HFFc6 (cell line): Measurements from ENCODE around the gene RTN4RL1. TPM values are rescaled to one million over a fixed set of nuclear protein-coding genes. Genes with fewer than 3 reads are reported as not detected.
A peak's percentile ranks its signal among the peaks of the same experiment; 100 is the strongest.

Source experiments
- DNase-seq: peaks from one replicate; pipeline ENCODE4 v3.0.0-alpha.2; 2018
- H3K27ac Mint-ChIP-seq: 2 replicates; pipeline ENCODE4 v1.8.0; 2020; ENCODE audit warnings: mild to moderate bottlenecking, mixed read lengths
- H3K27me3 Mint-ChIP-seq: 2 replicates; pipeline ENCODE4 v1.8.0; 2021; ENCODE audit warnings: mild to moderate bottlenecking, moderate library complexity, mixed read lengths; ENCODE audit not compliant: insufficient read depth
- H3K36me3 Mint-ChIP-seq: 2 replicates; pipeline ENCODE4 v1.8.0; 2021; ENCODE audit warnings: low read depth, mixed read lengths
- H3K4me1 Mint-ChIP-seq: 2 replicates; pipeline ENCODE4 v1.8.0; 2020; ENCODE audit warnings: low read depth, mixed read lengths
- H3K4me3 Mint-ChIP-seq: 2 replicates; pipeline ENCODE4 v1.8.0; 2020; ENCODE audit warnings: mild to moderate bottlenecking, moderate library complexity, mixed read lengths
- H3K9me3 Mint-ChIP-seq: 2 replicates; pipeline ENCODE4 v1.8.0; 2020; ENCODE audit warnings: mild to moderate bottlenecking, mixed read lengths
- total RNA-seq, 6 experiments: library from RNA; stranded (reverse); fragmentation: NEBNext Ultra II Directional; extraction: Animal tissue kit (Norgen Biotek cat#: 25700); gene quantifications; 2 replicates in 1 of 6; 3 replicates in 5 of 6; pipeline ENCODE4 v1.2.3, GENCODE V29; 2021
- TF ChIP-seq, protein P1 (sequence below): fragments of 200-600 bp; sonication (generic); IDR thresholded peaks from 2 replicates; pipeline ENCODE4 v1.5.0; 2021; ENCODE audit warnings: antibody characterized with exemption, mild to moderate bottlenecking

Gene RTN4RL1
- total RNA-seq, 6 experiments from 2014 or later, result 0.33 to 0.60 (median 0.39) TPM

DNA sequence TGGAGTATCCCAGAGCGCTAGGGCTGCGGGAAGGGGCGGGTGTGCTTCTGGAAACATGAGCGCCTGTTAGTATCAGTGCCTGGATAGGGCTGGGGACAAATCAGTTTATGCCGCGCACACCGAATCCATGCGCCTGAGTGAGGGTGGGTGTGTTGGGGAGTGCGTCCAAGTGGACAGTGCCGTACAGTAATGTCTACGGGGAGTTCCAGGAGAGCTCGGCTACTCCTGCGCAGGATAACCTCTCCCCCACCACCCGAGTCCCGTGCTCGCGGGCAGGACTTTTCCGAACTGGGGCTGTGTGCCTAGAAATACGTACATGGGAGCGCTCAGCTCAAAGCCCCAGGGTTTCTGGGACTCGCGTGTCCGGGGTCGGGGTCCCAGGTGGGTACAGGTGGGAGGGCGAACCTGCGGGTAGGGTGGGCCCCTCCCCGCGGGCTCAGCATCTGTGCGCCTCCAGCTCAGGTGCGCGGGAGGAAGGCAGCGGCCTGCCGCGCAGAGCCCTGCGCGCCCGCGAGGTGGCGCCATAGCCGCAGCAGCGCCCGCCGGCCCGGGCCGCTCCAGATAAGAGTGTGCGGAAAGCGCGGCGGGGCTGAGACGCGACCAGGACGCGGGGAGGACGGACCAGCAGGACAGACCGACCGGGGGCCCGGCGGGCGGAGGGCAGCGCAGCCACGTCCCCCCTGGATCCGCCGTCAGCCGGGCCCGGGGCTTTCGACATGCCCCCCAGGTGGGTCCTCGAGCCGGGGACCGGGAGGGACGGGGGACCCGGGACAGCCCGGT is 29.6 kb upstream of the RTN4RL1 start, which contains the start of gene HIC1:
TSS of gene HIC1 (plus strand) at position 592 of the 780 bp plus-strand sequence. CDS start 1,588 bp downstream, outside the sequence.
- Mint-ChIP-seq H3K4me1 (peaks cover 12% of the 10 kb centered on the region), H3K27ac (peak within 1 kb of the TSS; percentile 80), H3K4me3 (peak within 1 kb of the TSS; percentile 82), H3K9me3 (no peaks in the 10 kb centered on the region), H3K36me3 (peaks cover 4% of the 10 kb centered on the region; the same call in 1 of the 2 replicates), H3K27me3 (peaks cover 4% of the 10 kb centered on the region; the same call in 1 of the 2 replicates)
- DNase-seq, result peak; percentile 69
- TF ChIP-seq, protein P1, sequence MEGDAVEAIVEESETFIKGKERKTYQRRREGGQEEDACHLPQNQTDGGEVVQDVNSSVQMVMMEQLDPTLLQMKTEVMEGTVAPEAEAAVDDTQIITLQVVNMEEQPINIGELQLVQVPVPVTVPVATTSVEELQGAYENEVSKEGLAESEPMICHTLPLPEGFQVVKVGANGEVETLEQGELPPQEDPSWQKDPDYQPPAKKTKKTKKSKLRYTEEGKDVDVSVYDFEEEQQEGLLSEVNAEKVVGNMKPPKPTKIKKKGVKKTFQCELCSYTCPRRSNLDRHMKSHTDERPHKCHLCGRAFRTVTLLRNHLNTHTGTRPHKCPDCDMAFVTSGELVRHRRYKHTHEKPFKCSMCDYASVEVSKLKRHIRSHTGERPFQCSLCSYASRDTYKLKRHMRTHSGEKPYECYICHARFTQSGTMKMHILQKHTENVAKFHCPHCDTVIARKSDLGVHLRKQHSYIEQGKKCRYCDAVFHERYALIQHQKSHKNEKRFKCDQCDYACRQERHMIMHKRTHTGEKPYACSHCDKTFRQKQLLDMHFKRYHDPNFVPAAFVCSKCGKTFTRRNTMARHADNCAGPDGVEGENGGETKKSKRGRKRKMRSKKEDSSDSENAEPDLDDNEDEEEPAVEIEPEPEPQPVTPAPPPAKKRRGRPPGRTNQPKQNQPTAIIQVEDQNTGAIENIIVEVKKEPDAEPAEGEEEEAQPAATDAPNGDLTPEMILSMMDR, result peak; percentile 99

DNA sequence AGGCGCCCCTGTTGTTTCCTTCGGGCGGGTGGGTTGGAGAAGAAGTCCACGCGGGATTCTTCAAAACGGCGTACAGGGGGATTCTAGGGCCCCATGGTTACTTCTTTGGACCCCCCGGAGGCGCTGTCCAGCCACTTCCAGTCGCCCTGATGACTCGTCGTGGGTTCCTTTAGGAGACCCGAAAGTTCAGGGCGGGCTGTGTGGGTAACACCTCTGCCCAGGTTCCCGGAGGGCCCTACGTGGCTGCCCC is 29.1 kb upstream of the RTN4RL1 start:
- peak overlapping the region; percentile 80 for H3K27ac Mint-ChIP-seq
- H3K4me1 Mint-ChIP-seq, result peaks cover 10% of the 10 kb centered on the region
- TF ChIP-seq, protein P1, result no peak
- DNase-seq, result no peak
- no peaks in the 10 kb centered on the region for H3K36me3 Mint-ChIP-seq
- H3K9me3 Mint-ChIP-seq, result no peaks in the 10 kb centered on the region
- peak overlapping the region; percentile 82 for H3K4me3 Mint-ChIP-seq
- peaks cover 2% of the 10 kb centered on the region; the same call in 1 of the 2 replicates for H3K27me3 Mint-ChIP-seq

DNA sequence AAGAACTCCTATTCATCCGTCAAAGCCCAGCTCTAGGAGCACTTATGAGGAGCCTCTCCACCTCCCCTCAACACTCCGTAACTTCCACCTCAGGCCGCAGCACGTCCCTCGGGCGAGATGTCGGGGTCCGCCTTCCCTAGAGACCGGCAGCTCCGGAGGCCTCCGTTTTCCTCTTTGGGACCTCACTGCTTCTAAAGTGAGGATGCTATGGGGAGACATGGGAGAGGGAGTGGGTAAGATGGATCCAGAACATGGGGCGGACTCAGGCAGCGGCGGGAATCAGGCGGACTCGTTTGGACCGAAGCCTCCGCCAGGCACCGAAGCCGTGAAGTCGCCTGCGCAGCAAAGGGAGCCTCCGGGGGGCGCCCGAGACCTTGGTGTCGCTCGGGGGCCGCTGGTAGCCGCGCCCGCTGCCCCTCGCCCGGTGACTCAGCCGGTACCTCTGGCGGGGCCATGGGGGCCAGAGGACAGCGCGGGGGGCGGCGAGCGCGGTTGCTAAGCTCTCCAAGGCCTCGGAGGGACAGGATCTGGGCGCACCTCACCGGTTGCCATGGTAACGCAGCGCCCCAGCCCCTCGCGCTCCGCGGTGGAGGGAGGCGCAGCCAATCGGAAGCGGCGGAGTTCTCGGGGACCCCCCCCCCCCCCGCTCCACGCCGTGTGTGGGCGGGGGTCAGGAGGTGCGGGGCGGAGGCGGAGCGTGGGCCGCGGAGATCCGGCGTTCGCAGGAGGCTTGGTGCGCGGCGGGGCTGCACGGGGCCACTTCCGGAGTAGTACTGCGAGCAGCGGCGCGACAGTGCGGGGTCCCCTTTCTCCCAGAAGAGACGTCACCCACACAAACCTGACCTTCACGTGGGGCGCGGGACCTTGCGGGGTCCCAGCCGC is 28.5 kb upstream of the RTN4RL1 start:
- Mint-ChIP-seq H3K4me1 (peaks cover 15% of the 10 kb centered on the region), H3K9me3 (no peaks in the 10 kb centered on the region), H3K27ac (peak overlapping the region; percentile 80), H3K36me3 (no peaks in the 10 kb centered on the region), H3K27me3 (peaks cover 2% of the 10 kb centered on the region; the same call in 1 of the 2 replicates), H3K4me3 (peak overlapping the region; percentile 82)
- TF ChIP-seq, protein P1, result peak; percentile 81
- peak; percentile 71 for DNase-seq

DNA sequence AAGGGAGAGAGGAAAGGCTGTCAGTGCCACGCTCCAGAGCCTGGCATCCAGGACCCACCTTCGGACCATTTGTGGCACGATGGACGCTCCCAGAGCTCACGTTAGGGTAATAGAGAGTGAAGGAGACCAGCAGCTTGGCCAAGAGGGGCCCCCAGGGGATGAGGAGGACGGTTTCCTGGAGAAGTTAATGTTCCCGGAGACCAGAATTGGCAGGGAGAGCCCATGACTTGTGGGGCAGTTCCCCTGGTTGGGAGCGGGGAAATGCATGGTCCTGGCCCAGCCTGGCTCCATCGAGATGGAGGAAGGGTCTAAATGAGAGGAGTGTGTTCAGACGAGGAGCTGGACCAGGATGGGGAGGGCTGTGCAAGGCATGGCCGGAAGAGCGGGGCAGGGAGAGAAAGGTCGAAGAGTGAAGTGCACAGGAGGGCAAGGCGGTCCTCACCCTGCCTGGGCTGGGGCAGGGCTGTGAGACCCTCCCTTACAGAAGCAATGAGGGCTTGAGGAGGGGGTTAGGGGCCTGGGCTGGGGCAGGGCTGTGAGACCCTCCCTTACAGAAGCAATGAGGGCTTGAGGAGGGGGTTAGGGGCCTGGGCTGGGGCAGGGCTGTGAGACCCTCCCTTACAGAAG is 26.9 kb upstream of the RTN4RL1 start:
- Mint-ChIP-seq H3K27me3 (peaks cover 2% of the 10 kb centered on the region; the same call in 1 of the 2 replicates), H3K4me1 (peaks cover 22% of the 10 kb centered on the region), H3K9me3 (no peaks in the 10 kb centered on the region), H3K4me3 (no peak overlapping the region; the same call in 1 of the 2 replicates), H3K36me3 (no peaks in the 10 kb centered on the region), H3K27ac (no peak overlapping the region)
- DNase-seq, result no peak
- TF ChIP-seq, protein P1, result no peak
